SK-N-SH treated with all-trans-retinoic acid at 6 μM for 48 hours (cell line): Measurements from ENCODE around the gene WDTC1.

Experiments used
- ATAC-seq: fragments of 200-7000 bp; cut with Tn5 transposase; 3 replicates; pipeline ENCODE4 v1.9.1; 2020; ENCODE audit warnings: mild to moderate bottlenecking, moderate library complexity
- ARNTL ChIP-seq: fragments of 450-650 bp; formaldehyde crosslinking; IDR thresholded peaks from 2 replicates; pipeline ENCODE4 v1.5.0; 2020; ENCODE audit warnings: low read depth, mild to moderate bottlenecking, moderate library complexity, borderline replicate concordance
- BACH2 ChIP-seq: fragments of 250-450 bp; sonication (Bioruptor Pico); IDR thresholded peaks from 2 replicates; pipeline ENCODE4 v1.9.0; 2021; ENCODE audit warnings: mild to moderate bottlenecking, borderline replicate concordance
- CREB5 ChIP-seq: fragments of 250-450 bp; sonication (Bioruptor Pico); IDR thresholded peaks from 2 replicates; pipeline ENCODE4 v1.5.1; 2020; ENCODE audit warnings: low read depth, mild to moderate bottlenecking, moderate library complexity
- CSDC2 ChIP-seq: fragments of 250-450 bp; sonication (Bioruptor Pico); IDR thresholded peaks from 2 replicates; pipeline ENCODE4 v1.5.0; 2020; ENCODE audit warnings: mild to moderate bottlenecking, moderate library complexity
- CSRNP3 ChIP-seq: fragments of 250-450 bp; sonication (Bioruptor Pico); IDR thresholded peaks from 2 replicates; pipeline ENCODE4 v1.5.1; 2021; ENCODE audit warnings: mild to moderate bottlenecking, moderate library complexity
- ESRRG ChIP-seq: fragments of 250-450 bp; sonication (Bioruptor Pico); IDR thresholded peaks from 2 replicates; pipeline ENCODE4 v1.6.1; 2021; ENCODE audit warnings: mild to moderate bottlenecking
- GLIS3 ChIP-seq: fragments of 250-450 bp; sonication (Bioruptor Pico); IDR thresholded peaks from 2 replicates; pipeline ENCODE4 v1.5.0; 2020; ENCODE audit warnings: mild to moderate bottlenecking, moderate library complexity
- ISL1 ChIP-seq: fragments of 250-450 bp; sonication (Bioruptor Pico); IDR thresholded peaks from 2 replicates; pipeline ENCODE4 v2.1.2; 2022; ENCODE audit warnings: mild to moderate bottlenecking, moderate library complexity
- PATZ1 ChIP-seq: fragments of 250-450 bp; sonication (Bioruptor Pico); IDR thresholded peaks from 2 replicates; pipeline ENCODE4 v1.8.0; 2020; ENCODE audit warnings: mild to moderate bottlenecking, moderate library complexity, borderline replicate concordance
- POU6F1 ChIP-seq: fragments of 250-450 bp; sonication (Bioruptor Pico); IDR thresholded peaks from 2 replicates; pipeline ENCODE4 v1.8.0; 2021; ENCODE audit warnings: low read depth, mild to moderate bottlenecking, moderate library complexity, borderline replicate concordance
- PPARA ChIP-seq: fragments of 250-450 bp; sonication (Bioruptor Pico); IDR thresholded peaks from 2 replicates; pipeline ENCODE4 v1.5.0; 2020; ENCODE audit warnings: mild to moderate bottlenecking, borderline replicate concordance
- RARB ChIP-seq: fragments of 250-450 bp; sonication (Bioruptor Pico); IDR thresholded peaks from 2 replicates; pipeline ENCODE4 v1.8.0; 2021; ENCODE audit warnings: mild to moderate bottlenecking, moderate library complexity
- SNAI2 ChIP-seq: fragments of 250-450 bp; sonication (Bioruptor Pico); IDR thresholded peaks from 2 replicates; pipeline ENCODE4 v1.5.0; 2020; ENCODE audit warnings: mild to moderate bottlenecking, moderate library complexity
- TCF4 ChIP-seq: fragments of 250-450 bp; sonication (Bioruptor Pico); IDR thresholded peaks from 2 replicates; pipeline ENCODE4 v1.8.0; 2021; ENCODE audit warnings: mild to moderate bottlenecking, moderate library complexity, borderline replicate concordance
- TOX ChIP-seq: fragments of 250-450 bp; sonication (Bioruptor Pico); IDR thresholded peaks from 2 replicates; pipeline ENCODE4 v1.8.0; 2021; ENCODE audit warnings: mild to moderate bottlenecking, moderate library complexity, borderline replicate concordance
- TSHZ2 ChIP-seq: fragments of 250-450 bp; sonication (Bioruptor Pico); IDR thresholded peaks from 2 replicates; pipeline ENCODE4 v1.5.0; 2020; ENCODE audit warnings: mild to moderate bottlenecking, moderate library complexity
- ZC3H10 ChIP-seq: fragments of 250-450 bp; sonication (Bioruptor Pico); IDR thresholded peaks from 2 replicates; pipeline ENCODE4 v1.5.1; 2021; ENCODE audit warnings: mild to moderate bottlenecking, moderate library complexity
- ZFP30 ChIP-seq: fragments of 450-650 bp; formaldehyde crosslinking; IDR thresholded peaks from 2 replicates; pipeline ENCODE4 v1.5.0; 2022; ENCODE audit warnings: mild to moderate bottlenecking, moderate library complexity
- ZNF565 ChIP-seq: fragments of 450-650 bp; formaldehyde crosslinking; conservative IDR thresholded peaks from 2 replicates; pipeline ENCODE4 v1.5.0; 2020; ENCODE audit warnings: low read depth, mild to moderate bottlenecking, moderate library complexity
- ZNF70 ChIP-seq: fragments of 450-650 bp; formaldehyde crosslinking; IDR thresholded peaks from 2 replicates; pipeline ENCODE4 v1.5.0; 2020; ENCODE audit warnings: mild to moderate bottlenecking, moderate library complexity
- ZNF8 ChIP-seq: fragments of 450-650 bp; formaldehyde crosslinking; IDR thresholded peaks from 2 replicates; pipeline ENCODE4 v1.5.0; 2020; ENCODE audit warnings: mild to moderate bottlenecking, moderate library complexity

The WDTC1 gene

GRCh38 chr1:27216466-27216865, 18.0 kb upstream of the WDTC1 start:
- TF ChIP-seq TSHZ2 (CRISPR knock-in tag) (no peak), ZFP30 (no peak), ZNF565 (no peak), BACH2 (CRISPR knock-in tag) (no peak), CSRNP3 (no peak), ISL1 (no peak), ZNF70 (CRISPR knock-in tag) (no peak), PPARA (CRISPR knock-in tag) (no peak), SNAI2 (CRISPR knock-in tag) (no peak), ESRRG (CRISPR knock-in tag) (no peak), TOX (CRISPR knock-in tag) (no peak)

GRCh38 chr1:27217401-27217800, 17.0 kb upstream of the WDTC1 start:
- no peak for ATAC-seq
- no peak for TF ChIP-seq ZC3H10 (CRISPR knock-in tag)
- TF ChIP-seq CSDC2 (CRISPR knock-in tag), result no peak
- TF ChIP-seq ZFP30, result no peak
- no peak for TF ChIP-seq ARNTL

More at GRCh38 chr1:27216466-27216865, 18.0 kb upstream of the WDTC1 start:
- no peak for ATAC-seq

GRCh38 chr1:27218736-27219135, 15.7 kb upstream of the WDTC1 start:
- TF ChIP-seq POU6F1 (CRISPR knock-in tag) (no peak), ZNF8 (CRISPR knock-in tag) (no peak), PATZ1 (CRISPR knock-in tag) (no peak), ZNF70 (CRISPR knock-in tag) (no peak), ZC3H10 (CRISPR knock-in tag) (no peak), ISL1 (no peak), ZFP30 (no peak)
- TF ChIP-seq, all 23 proteins: peak for 0
- ATAC-seq, result no peak

GRCh38 chr1:27220096-27220495, 14.3 kb upstream of the WDTC1 start:
- ATAC-seq, result no peak
- TF ChIP-seq GLIS3 (CRISPR knock-in tag) (no peak), ZNF8 (CRISPR knock-in tag) (no peak), TCF4 (CRISPR knock-in tag) (no peak), TOX (CRISPR knock-in tag) (no peak), CREB5 (no peak), ZNF565 (no peak), RARB (no peak), ISL1 (no peak), POU6F1 (CRISPR knock-in tag) (no peak), ZFP30 (no peak), TSHZ2 (CRISPR knock-in tag) (no peak)
